Bronchus fibroblast of lung (primary cell): ENCODE data around the gene MYOM1. TPM values are rescaled to one million over a fixed set of nuclear protein-coding genes. Genes with fewer than 3 reads are reported as not detected.

Experiments used
- total RNA-seq: library from RNA; depleted of rRNA; stranded (reverse); fragments of >200 nt; gene quantifications from 2 replicates; pipeline ENCODE4 v1.2.3, GENCODE V29; 2015

MYOM1 gene
- total RNA-seq, result 0.15 TPM in 1 of 2 replicates, not detected in the other

GRCh38 chr18:3219631-3220335, at the start of gene MYOM1:
Gene MYOM1 (minus strand): TSS chr18:3219968. CDS start chr18:3215223, 4,745 bp downstream.

GRCh38 chr18:3261373-3262233, 41.8 kb upstream of the MYOM1 start, which contains the start of gene MYL12B:
Gene MYL12B (plus strand): TSS chr18:3262133. CDS start chr18:3272899, 10,766 bp downstream.

GRCh38 chr18:3247240-3248061, 27.7 kb upstream of the MYOM1 start, which contains the start of gene MYL12A:
Gene MYL12A (plus strand): TSS chr18:3247801. CDS start chr18:3253248, 5,447 bp downstream.

Other genes with a start within 250 kb of the MYOM1 start
- gene LPIN2, start 206.8 kb downstream of the MYOM1 start, total RNA-seq, result 22.9 and 28.7 TPM in 2 replicates
- gene MYL12A, start 27.8 kb upstream of the MYOM1 start, total RNA-seq, result 643 and 646 TPM in 2 replicates
- 326 and 327 TPM in 2 replicates for gene MYL12B, start 42.2 kb upstream of the MYOM1 start, total RNA-seq
- gene TGIF1, start 230.2 kb upstream of the MYOM1 start, total RNA-seq, result 87.4 and 93.4 TPM in 2 replicates